GM12801 (cell line): ENCODE data around the gene TRPM3.

ENCODE experiments used
- TF ChIP-seq, protein P1 (sequence below): IDR thresholded peaks from one replicate; pipeline ENCODE4 v1.5.1; 2011; ENCODE audit warnings: control low read depth; ENCODE audit not compliant: insufficient read length; ENCODE audit errors: extremely low read depth

TRPM3 gene

DNA sequence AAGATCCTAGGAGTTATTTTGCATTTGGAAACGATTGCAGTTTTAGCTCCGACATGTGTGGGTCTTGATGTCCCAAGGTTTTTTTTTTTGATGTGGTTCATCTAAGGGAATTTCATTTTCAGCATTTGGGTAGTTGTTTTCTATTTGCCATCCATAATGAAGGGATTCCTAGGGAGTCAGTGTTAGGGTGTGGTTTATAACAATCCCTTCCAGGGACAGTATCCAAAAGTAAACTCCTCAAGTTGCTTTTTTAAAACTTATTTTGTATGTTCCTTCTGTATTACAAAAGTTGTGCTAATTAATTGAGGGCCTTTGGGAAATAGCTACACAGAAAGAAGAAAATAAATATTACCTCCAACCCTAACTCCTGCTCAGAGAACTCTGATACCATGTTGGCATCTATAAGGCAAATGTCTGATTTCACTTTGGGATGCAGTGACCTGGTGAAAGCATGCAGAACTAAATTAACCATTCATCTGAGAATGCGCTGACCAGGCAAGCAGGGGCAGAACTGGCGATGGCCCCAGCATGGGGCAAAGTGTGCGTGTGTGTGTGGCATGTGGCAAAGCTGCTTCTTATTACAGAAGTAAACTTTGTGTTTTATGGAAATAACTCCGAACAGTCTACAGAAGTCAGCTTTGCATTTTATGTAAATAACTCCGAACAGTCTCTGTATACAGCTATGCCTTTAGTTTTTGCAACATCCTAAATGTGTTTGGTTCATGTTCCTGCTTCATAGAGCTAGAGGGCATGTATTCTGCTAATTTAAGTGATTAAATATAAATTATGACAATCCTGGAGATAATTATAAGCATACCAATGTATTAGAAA, 237.2 kb downstream of the TRPM3 start:
- TF ChIP-seq, protein P1, sequence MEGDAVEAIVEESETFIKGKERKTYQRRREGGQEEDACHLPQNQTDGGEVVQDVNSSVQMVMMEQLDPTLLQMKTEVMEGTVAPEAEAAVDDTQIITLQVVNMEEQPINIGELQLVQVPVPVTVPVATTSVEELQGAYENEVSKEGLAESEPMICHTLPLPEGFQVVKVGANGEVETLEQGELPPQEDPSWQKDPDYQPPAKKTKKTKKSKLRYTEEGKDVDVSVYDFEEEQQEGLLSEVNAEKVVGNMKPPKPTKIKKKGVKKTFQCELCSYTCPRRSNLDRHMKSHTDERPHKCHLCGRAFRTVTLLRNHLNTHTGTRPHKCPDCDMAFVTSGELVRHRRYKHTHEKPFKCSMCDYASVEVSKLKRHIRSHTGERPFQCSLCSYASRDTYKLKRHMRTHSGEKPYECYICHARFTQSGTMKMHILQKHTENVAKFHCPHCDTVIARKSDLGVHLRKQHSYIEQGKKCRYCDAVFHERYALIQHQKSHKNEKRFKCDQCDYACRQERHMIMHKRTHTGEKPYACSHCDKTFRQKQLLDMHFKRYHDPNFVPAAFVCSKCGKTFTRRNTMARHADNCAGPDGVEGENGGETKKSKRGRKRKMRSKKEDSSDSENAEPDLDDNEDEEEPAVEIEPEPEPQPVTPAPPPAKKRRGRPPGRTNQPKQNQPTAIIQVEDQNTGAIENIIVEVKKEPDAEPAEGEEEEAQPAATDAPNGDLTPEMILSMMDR, result no peak

DNA sequence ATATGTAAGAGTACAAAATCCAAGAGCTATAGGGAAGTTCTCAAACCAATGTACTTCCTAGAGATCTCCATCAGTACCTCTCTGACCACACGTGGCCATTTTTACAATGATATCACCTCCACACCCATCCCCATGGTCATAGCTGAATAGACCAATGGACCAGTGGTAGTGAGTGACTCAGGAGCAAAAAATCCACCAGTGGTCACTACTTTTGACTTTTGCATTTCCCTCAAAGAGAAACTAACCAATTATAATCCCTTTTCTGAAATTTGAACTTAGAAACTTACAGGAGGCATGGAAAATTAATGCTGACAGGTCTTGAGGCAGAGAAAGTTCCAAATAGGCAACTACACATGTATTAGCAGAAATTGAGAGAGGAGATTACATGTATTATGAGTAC, 238.4 kb downstream of the TRPM3 start:
- TF ChIP-seq, protein P1, result no peak

DNA sequence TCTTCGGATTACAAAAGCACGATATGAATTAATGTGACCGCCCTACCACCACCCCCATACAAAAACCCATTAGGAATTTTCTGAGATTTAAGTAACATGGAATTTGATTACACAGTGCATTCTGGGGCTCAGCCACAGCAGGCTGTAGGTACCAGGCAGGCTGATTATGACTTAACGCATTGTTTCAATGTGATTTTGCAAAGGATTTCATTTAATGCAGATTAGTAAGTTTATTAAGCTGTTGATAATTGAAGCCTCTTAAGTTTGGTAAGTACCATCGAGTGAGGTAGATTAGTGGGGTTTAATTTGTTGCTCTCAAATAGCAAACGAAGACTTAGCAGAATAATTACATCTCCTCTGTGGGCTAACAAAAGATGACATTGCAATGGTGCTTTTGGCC, 240.1 kb downstream of the TRPM3 start:
- TF ChIP-seq, protein P1, result no peak

DNA sequence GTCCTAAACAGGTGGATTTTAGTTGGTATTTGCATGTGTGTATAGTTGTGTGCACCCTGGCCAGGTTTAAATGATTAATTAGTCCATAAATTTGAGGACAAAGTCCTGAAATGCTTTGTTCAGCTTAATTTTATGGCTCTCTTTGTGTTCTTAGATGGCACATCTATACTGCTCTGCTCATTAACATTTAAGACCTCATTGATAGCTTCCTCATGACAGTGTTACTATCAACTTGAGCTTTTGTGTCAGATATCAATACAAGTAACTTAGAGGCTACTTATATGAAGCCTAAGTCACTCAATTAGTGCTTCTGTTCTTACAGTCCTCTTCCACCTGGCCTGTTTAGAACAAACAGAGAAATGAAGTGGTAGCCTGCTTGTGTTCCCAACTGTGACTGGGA, 240.9 kb downstream of the TRPM3 start:
- TF ChIP-seq, protein P1, result no peak

DNA sequence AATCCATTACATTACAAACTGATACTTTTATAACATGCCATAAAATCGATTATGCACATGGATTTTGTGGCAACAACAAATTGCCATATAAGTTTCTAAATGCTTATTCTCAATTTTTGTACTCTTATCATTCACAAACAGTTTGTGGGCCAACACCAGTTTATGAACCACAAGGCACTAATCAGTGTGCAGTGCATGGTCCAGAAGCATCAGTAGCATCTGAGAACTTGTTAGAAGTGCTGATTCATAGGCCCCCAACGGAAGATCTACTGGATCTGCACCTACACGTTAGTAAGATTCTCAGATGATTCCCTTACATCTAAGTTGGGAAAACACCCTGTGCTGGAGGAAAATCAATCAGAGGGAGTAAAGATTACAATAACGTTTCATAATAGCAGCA, 242.8 kb downstream of the TRPM3 start:
- TF ChIP-seq, protein P1, result no peak

DNA sequence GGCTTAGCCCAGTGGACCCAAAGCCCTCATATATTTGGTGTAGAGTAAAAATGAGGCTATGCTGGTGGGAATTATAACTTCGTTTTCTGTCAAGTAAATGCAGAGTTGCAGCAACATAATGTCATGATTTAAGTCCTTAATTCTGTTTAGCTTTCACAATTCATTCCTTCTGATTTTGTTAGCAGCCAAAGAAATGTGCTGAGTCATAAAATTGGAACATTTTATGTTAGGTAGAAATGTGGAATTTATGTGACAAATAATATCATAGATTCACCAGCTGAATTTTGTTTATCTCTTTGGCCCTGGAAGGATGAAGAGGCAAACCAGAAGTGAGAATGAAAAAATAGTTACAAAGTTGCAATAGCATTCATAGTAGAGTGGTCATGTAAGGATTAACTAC, 247.0 kb downstream of the TRPM3 start:
- TF ChIP-seq, protein P1, result no peak

DNA sequence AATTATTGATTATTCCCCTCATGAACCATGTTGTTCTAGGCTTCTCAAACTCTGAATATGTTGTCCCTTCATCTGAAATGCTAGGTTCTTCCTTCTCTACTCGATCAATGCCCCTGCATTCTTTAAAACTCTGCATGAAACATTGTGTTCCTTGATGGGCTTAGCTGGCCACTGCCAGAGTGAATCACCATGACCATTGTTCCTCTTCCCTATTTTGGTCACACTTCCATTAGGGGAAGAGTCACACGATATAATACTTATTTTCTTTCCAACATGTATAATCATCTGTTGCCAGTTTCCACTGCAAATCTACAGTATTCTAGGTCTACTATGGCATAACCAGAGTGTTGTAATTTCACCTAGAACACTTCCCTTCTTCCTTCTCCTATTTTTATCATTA, 247.9 kb downstream of the TRPM3 start:
- TF ChIP-seq, protein P1, result no peak
